Measurements from ENCODE around the gene TSSK3. TPM values are rescaled to one million over a fixed set of nuclear protein-coding genes. Genes with fewer than 3 reads are reported as not detected.

Gene TSSK3
- total RNA-seq, 4 donors from 2014 or later: 0.35 to 21.3 TPM; not detected in 2

DNA sequence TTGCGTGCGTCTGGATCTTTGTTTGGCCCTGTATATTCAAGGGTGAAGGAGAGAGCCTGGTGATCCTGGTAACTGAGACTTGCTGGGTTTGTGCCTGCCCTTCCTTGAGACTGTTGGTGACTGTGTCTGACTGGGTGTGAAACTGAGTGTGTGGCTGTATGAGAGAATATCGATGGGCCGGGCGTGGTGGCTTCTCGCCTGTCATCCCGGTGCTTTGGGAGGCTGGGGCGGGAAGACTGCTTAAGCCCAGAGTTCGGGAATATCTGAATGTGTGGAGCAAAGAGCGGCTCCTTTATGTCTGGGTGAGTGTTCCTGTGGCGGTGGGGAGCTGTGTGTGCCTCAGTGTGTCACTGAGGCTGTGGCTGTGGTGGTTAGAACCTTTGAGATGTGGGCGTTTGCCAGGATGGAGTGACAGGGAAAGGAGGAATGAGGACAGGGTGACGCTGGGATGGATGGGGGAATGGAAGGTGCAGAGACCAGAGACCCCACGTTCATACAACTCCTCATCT is 23.6 kb upstream of the TSSK3 start:
- Histone ChIP-seq H3K4me3 (no peak overlapping the region), H3K27ac (no peak overlapping the region), H3K9me3 (no peaks in the 10 kb centered on the region), H3K36me3 (no peaks in the 10 kb centered on the region), H3K27me3 (no peaks in the 10 kb centered on the region), H3K4me1 (peaks cover 0 to 4% of the 10 kb centered on the region in 2 donors)
- intact Hi-C loops (cut with DNase I; ENCODE audit: low total_unique reads): no loop called here
- no peak for DNase-seq
- TF ChIP-seq, protein P1, sequence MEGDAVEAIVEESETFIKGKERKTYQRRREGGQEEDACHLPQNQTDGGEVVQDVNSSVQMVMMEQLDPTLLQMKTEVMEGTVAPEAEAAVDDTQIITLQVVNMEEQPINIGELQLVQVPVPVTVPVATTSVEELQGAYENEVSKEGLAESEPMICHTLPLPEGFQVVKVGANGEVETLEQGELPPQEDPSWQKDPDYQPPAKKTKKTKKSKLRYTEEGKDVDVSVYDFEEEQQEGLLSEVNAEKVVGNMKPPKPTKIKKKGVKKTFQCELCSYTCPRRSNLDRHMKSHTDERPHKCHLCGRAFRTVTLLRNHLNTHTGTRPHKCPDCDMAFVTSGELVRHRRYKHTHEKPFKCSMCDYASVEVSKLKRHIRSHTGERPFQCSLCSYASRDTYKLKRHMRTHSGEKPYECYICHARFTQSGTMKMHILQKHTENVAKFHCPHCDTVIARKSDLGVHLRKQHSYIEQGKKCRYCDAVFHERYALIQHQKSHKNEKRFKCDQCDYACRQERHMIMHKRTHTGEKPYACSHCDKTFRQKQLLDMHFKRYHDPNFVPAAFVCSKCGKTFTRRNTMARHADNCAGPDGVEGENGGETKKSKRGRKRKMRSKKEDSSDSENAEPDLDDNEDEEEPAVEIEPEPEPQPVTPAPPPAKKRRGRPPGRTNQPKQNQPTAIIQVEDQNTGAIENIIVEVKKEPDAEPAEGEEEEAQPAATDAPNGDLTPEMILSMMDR (IDR thresholded peaks at IDR 0.05): no peak
- TF ChIP-seq POLR2A (IDR thresholded peaks at IDR 0.05): no peak

DNA sequence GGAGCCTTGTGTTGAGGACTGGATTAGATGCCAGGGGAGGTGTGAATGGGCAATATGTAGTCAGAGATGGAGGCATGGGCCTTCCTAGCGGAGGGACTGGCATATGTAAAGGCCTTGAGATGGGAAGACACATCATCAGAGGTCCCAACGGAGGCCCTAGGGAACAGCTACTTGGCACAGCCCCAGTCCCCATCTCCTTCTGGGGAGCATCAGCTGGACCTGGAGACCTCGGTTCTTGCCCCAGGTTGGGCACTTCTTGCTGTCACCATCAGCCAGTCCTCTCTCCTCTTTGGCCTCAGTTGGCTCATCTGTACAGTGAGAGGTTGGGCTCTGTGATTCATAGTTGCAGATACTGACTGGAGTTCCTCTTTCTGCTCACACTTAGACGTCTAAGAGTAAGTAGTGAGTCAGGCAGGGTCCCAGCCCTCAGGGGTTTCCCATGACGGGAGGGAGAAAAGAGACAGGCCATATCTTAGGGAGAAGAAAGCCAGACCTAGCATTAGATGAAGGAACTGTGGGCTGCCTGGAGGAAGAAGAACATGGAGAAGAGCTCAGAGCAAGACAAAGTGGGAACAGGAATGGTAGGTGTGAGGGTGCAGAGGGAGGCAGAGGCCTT is 22.9 kb upstream of the TSSK3 start:
- no peaks in the 10 kb centered on the region for H3K27me3 ChIP-seq
- peaks cover 0 to 4% of the 10 kb centered on the region in 2 donors for H3K4me1 ChIP-seq
- no peak overlapping the region for H3K4me3 ChIP-seq
- no peaks in the 10 kb centered on the region for H3K9me3 ChIP-seq
- H3K27ac ChIP-seq: no peak overlapping the region
- intact Hi-C loops (cut with DNase I; ENCODE audit: low total_unique reads): no loop called here
- H3K36me3 ChIP-seq: no peaks in the 10 kb centered on the region
- no peak for TF ChIP-seq POLR2A (IDR thresholded peaks at IDR 0.05)
- TF ChIP-seq, protein P1 (IDR thresholded peaks at IDR 0.05): no peak
- DNase-seq: no peak

DNA sequence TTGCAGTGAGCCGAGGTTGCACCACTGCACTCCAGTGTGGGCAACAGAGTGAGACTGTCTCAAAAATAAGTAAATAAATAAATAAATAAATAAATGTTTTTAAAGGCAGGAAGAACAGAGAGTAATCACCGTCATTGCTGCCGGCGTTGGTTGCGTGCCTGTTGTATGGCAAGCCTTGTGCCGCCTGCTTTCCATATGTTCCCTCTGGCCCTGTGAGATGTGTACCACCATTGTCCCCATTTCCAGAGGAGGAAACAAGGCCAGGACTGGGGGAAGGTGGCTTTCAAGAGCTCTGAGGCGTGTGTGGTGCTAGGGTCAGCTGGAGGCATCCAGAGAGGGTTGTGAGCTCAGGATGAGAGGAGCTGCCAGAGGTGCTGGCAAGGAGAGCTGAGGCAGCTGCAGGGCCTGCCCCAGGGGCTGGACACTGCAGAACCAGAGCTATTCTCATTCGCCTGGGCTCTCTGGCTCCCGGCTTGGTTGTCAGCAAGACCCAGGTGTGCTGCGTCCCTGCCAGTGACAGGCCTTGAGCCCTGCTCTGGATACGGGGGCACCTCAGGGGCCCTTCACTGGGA is 21.1 kb upstream of the TSSK3 start:
- DNase-seq: no peak
- no peaks in the 10 kb centered on the region for H3K4me1 ChIP-seq
- H3K36me3 ChIP-seq: no peaks in the 10 kb centered on the region
- H3K9me3 ChIP-seq: no peaks in the 10 kb centered on the region
- TF ChIP-seq, protein P1 (IDR thresholded peaks at IDR 0.05): no peak
- TF ChIP-seq POLR2A (IDR thresholded peaks at IDR 0.05): no peak
- no peak overlapping the region for H3K4me3 ChIP-seq
- intact Hi-C loops (cut with DNase I; ENCODE audit: low total_unique reads): no loop called here
- H3K27ac ChIP-seq: no peak overlapping the region
- no peaks in the 10 kb centered on the region for H3K27me3 ChIP-seq

DNA sequence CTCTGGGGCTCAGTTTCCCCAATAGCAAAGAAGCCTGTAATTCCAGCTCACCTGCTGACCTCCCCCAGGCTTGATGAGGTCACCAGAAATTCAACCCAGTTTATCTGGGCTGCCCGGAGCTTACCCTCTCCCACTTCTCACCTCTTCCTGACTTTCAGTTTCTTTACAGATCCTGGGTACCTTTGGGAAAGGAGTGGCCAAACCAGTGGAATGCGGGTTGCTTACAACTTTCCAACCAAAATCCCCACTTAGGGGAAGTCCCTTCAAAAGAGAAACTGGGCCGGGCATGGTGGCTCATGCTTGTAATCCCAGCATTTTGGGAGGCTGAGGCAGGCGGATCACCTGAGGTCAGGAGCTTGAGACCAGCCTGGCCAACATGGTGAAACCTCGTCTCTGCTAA is 20.4 kb upstream of the TSSK3 start:
- DNase-seq: no peak
- Histone ChIP-seq H3K4me1 (no peaks in the 10 kb centered on the region), H3K36me3 (no peaks in the 10 kb centered on the region), H3K27ac (no peak overlapping the region), H3K4me3 (no peak overlapping the region), H3K9me3 (no peaks in the 10 kb centered on the region), H3K27me3 (no peaks in the 10 kb centered on the region)
- no peak for TF ChIP-seq POLR2A (IDR thresholded peaks at IDR 0.05)
- TF ChIP-seq, protein P1 (IDR thresholded peaks at IDR 0.05): no peak
- intact Hi-C loops (cut with DNase I; ENCODE audit: low total_unique reads): no loop called here

DNA sequence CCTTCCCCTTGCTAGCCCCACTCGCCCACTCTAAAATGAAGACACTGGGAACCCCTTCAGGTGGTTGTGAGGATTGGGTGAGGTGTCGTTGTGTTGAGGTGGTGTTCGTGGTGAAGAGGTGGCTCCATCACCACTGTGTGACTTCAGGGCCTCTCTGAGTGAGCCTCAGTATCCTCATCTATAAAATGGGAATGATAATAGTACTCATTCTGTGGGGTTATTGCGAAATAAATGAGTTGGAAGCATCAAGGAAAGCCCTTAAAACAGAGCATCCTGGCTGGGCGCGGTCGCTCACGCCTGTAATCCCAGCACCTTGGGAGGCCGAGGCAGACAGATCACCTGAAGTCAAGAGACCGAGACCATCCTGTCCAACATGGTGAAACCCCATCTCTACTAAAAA is 19.6 kb upstream of the TSSK3 start:
- H3K4me3 ChIP-seq: no peak overlapping the region
- H3K27me3 ChIP-seq: no peaks in the 10 kb centered on the region
- intact Hi-C loops (cut with DNase I; ENCODE audit: low total_unique reads): no loop called here
- H3K36me3 ChIP-seq: no peaks in the 10 kb centered on the region
- H3K27ac ChIP-seq: no peak overlapping the region
- no peak for DNase-seq
- H3K9me3 ChIP-seq: no peaks in the 10 kb centered on the region
- TF ChIP-seq POLR2A (IDR thresholded peaks at IDR 0.05): no peak
- TF ChIP-seq, protein P1 (IDR thresholded peaks at IDR 0.05): no peak
- no peaks in the 10 kb centered on the region for H3K4me1 ChIP-seq

Data from uterus (tissue), 4 donors.